ENCODE measurements around the gene GGT1.
"Not testable (repeated sequence)": the region's sequence is repeated elsewhere in the genome, so short reads cannot be mapped to it uniquely, and the experiment has no call there.

- TF ChIP-seq EZH2 (IDR thresholded peaks at IDR 0.05; ENCODE audit: insufficient read depth, poor library complexity, severe bottlenecking); EZH2phosphoT487 (IDR thresholded peaks at IDR 0.05; ENCODE audit: insufficient read depth, low read depth): not testable (repeated sequence)
Observed at GRCh38 chr22:24593559-24593835, 9.5 kb upstream of the GGT1 start.

Measured in GM23248 (cell line).